HCT116 (cell line): ENCODE results near the gene BTNL9. TPM values are rescaled to one million over a fixed set of nuclear protein-coding genes. Genes with fewer than 3 reads are reported as not detected.

ENCODE experiments used
- ATAC-seq: fragments of 200-7000 bp; cut with Tn5 transposase; 2 replicates; pipeline ENCODE4 v1.9.1; 2020; ENCODE audit warnings: mild to moderate bottlenecking, moderate library complexity
- BruUV-seq: library from RNA; stranded (reverse); fragments of 400-500 nt; replicated peaks from 2 replicates; lab custom pipeline; 2021; lab: Mats Ljungman, UMichigan
- CTCF ChIA-PET: fragments of 300-600 bp; sonication (Branson Sonifier 250); formaldehyde crosslinking; loops from one replicate; lab custom pipeline; 2021; ENCODE audit warnings: antibody characterized with exemption; lab: Charles Lee
- POLR2A ChIA-PET: fragments of 300-600, 350-600 bp; sonication (Branson Sonifier 250); formaldehyde crosslinking; loops from one replicate; lab custom pipeline; 2021; ENCODE audit warnings: antibody characterized with exemption; lab: Charles Lee
- RAD21 ChIA-PET, 2 experiments: fragments of 300-600 bp; sonication (Branson Sonifier 250); formaldehyde crosslinking; loops; one replicate each; lab custom pipeline; 2023; ENCODE audit warnings: low total read pairs in 2 of 2; ENCODE audit not compliant: uncharacterized antibody in 2 of 2, unreplicated experiment in 2 of 2, low non-redundant PET in 1 of 2; lab: Charles Lee
- DNase-seq: peaks from one replicate; pipeline ENCODE4 v3.0.0-alpha.2; 2010; ENCODE audit warnings: low read depth, low spot score
- H2AFZ ChIP-seq: fragments of 200-600 bp; shearing (Covaris generic), sonication (generic); 2 replicates; pipeline ENCODE4 v1.6.1; 2017; ENCODE audit warnings: low read depth, mixed run types, mixed read lengths, antibody characterized with exemption, low read length; ENCODE audit not compliant: poor library complexity, severe bottlenecking
- H3K27ac ChIP-seq: 2 replicates; pipeline ENCODE4 v1.5.1; 2012; ENCODE audit warnings: low read depth, low read length
- H3K27me3 ChIP-seq: fragments of 200-600 bp; sonication (generic); 2 replicates; pipeline ENCODE4 v1.6.1; 2016; ENCODE audit warnings: mixed run types, low read length, mixed read lengths; ENCODE audit not compliant: insufficient read depth
- H3K36me3 ChIP-seq, 2 experiments: fragments of 200-500 bp in 1 of 2; fragments of 200-600 bp in 1 of 2; sonication (Bioruptor generic) in 1 of 2; sonication (generic) in 1 of 2; 2 replicates each; pipeline versions ENCODE4 v1.5.1 to v1.6.1; 2014 to 2016; ENCODE audit warnings: low read length in 2 of 2, inconsistent platforms in 1 of 2, mixed read lengths in 1 of 2, mixed run types in 1 of 2; ENCODE audit not compliant: insufficient read depth in 2 of 2, control insufficient read depth in 1 of 2
- H3K4me1 ChIP-seq, 2 experiments: fragments of 200-600 bp in 1 of 2; sonication (generic) in 1 of 2; 2 replicates each; pipeline versions ENCODE4 v1.5.1 to v1.6.1; 2012 to 2017; ENCODE audit warnings: low read length in 2 of 2, inconsistent platforms in 1 of 2, mild to moderate bottlenecking in 1 of 2, mixed read lengths in 1 of 2, mixed run types in 1 of 2, moderate library complexity in 1 of 2; ENCODE audit not compliant: insufficient read depth in 2 of 2, control insufficient read depth in 1 of 2
- H3K4me2 ChIP-seq: fragments of 200-600 bp; sonication (generic); 2 replicates; pipeline ENCODE4 v1.6.1; 2017; ENCODE audit warnings: mixed run types, low read length, mixed read lengths
- H3K4me3 ChIP-seq, 2 experiments: fragments of 200-600 bp in 1 of 2; sonication (generic) in 1 of 2; replicated peaks in 1 of 2; 2 replicates each; pipeline ENCODE4 v1.5.1; 2011 to 2016; ENCODE audit warnings: low read length in 2 of 2, control low read depth in 1 of 2, low read depth in 1 of 2, mild to moderate bottlenecking in 1 of 2, mixed read lengths in 1 of 2, mixed run types in 1 of 2
- H3K79me2 ChIP-seq: fragments of 200-600 bp; sonication (generic); 2 replicates; pipeline ENCODE4 v1.6.1; 2017; ENCODE audit warnings: mild to moderate bottlenecking, mixed run types, low read length, moderate library complexity, mixed read lengths; ENCODE audit not compliant: insufficient read depth
- H3K9ac ChIP-seq: fragments of 200-600 bp; sonication (generic); 2 replicates; pipeline ENCODE4 v1.6.1; 2016; ENCODE audit warnings: low read length, mixed read lengths
- H3K9me2 ChIP-seq: fragments of 200-600 bp; sonication (generic), shearing (Covaris generic); 2 replicates; pipeline ENCODE4 v1.6.1; 2017; ENCODE audit warnings: mixed run types, mild to moderate bottlenecking, moderate library complexity; ENCODE audit not compliant: insufficient read depth
- H3K9me3 ChIP-seq, 2 experiments: fragments of 200-500 bp in 1 of 2; fragments of 200-600 bp in 1 of 2; sonication (Bioruptor generic) in 1 of 2; sonication (generic) in 1 of 2; 2 replicates each; pipeline ENCODE4 v1.6.1; 2014 to 2017; ENCODE audit warnings: low read length in 2 of 2, mixed read lengths in 2 of 2, inconsistent platforms in 1 of 2, low read depth in 1 of 2, mild to moderate bottlenecking in 1 of 2, mixed run types in 1 of 2, moderate library complexity in 1 of 2; ENCODE audit not compliant: control insufficient read depth in 1 of 2, insufficient read depth in 1 of 2
- H4K20me1 ChIP-seq: fragments of 200-600 bp; sonication (generic), shearing (Covaris generic); 2 replicates; pipeline ENCODE4 v1.6.1; 2017; ENCODE audit warnings: mixed run types, mild to moderate bottlenecking, moderate library complexity; ENCODE audit not compliant: insufficient read depth
- CEBPB ChIP-seq: IDR thresholded peaks from 2 replicates; pipeline ENCODE4 v1.6.1; 2012; ENCODE audit warnings: low read depth
- CTCF ChIP-seq, 3 experiments: fragments of 200-600 bp in 1 of 3; sonication (generic) in 1 of 3; IDR thresholded peaks in 2 of 3; conservative IDR thresholded peaks in 1 of 3; 2 replicates each; pipeline ENCODE4 v1.5.1; 2012 to 2017; ENCODE audit warnings: low read depth in 2 of 3, low read length in 2 of 3, antibody characterized with exemption in 1 of 3, borderline replicate concordance in 1 of 3, control low read depth in 1 of 3, mild to moderate bottlenecking in 1 of 3, mixed read lengths in 1 of 3, mixed run types in 1 of 3, moderate library complexity in 1 of 3; ENCODE audit not compliant: insufficient read depth in 1 of 3
- EGR1 ChIP-seq: IDR thresholded peaks from 2 replicates; pipeline ENCODE4 v1.6.1; 2012; ENCODE audit warnings: low read depth
- EZH2 ChIP-seq: fragments of 200-600 bp; sonication (generic); IDR thresholded peaks from 2 replicates; pipeline ENCODE4 v1.6.1; 2017; ENCODE audit warnings: antibody characterized with exemption, mixed run types
- EZH2phosphoT487 ChIP-seq: fragments of 200-600 bp; IDR thresholded peaks from 2 replicates; pipeline ENCODE4 v1.6.1; 2018; ENCODE audit warnings: antibody characterized with exemption, borderline replicate concordance
- POLR2A ChIP-seq: IDR thresholded peaks from 2 replicates; pipeline ENCODE4 v1.7.0; 2011; ENCODE audit warnings: borderline replicate concordance; ENCODE audit not compliant: insufficient read depth, insufficient read length; ENCODE audit errors: extremely low read depth
- POLR2AphosphoS5 ChIP-seq: IDR thresholded peaks from 2 replicates; pipeline ENCODE4 v1.6.1; 2011; ENCODE audit warnings: mild to moderate bottlenecking, low read depth, low read length, moderate library complexity
- RAD21 ChIP-seq: IDR thresholded peaks from 2 replicates; pipeline ENCODE4 v1.6.1; 2012; ENCODE audit warnings: low read depth, mild to moderate bottlenecking
- SIN3A ChIP-seq: IDR thresholded peaks from 2 replicates; pipeline ENCODE4 v1.6.1; 2012; ENCODE audit warnings: low read depth
- SRF ChIP-seq: IDR thresholded peaks from 2 replicates; pipeline ENCODE4 v1.6.1; 2012; ENCODE audit warnings: low read depth
- TCF7L2 ChIP-seq: IDR thresholded peaks from 2 replicates; pipeline ENCODE4 v1.7.0; 2011; ENCODE audit warnings: borderline replicate concordance, inconsistent platforms; ENCODE audit not compliant: insufficient read depth, insufficient read length; ENCODE audit errors: extremely low read depth
- YY1 ChIP-seq: IDR thresholded peaks from 2 replicates; pipeline ENCODE4 v1.6.1; 2011; ENCODE audit warnings: low read length, low read depth, moderate library complexity, mild to moderate bottlenecking; ENCODE audit not compliant: insufficient replicate concordance; ENCODE audit errors: extremely low read depth
- ZFX ChIP-seq: fragments of 450-650 bp; IDR thresholded peaks from 2 replicates; pipeline ENCODE4 v1.6.1; 2017
- ZNF274 ChIP-seq: fragments of 200-500 bp; sonication (Bioruptor generic); IDR thresholded peaks from 2 replicates; pipeline ENCODE4 v1.6.1; 2014; ENCODE audit warnings: mild to moderate bottlenecking, low read depth, low read length, inconsistent platforms
- intact Hi-C: fragments of 100-400 bp; cut with micrococcal nuclease; formaldehyde crosslinking; loops from 2 replicates; pipeline ENCODE4 v1.10.0; 2022
- total RNA-seq: library from RNA; stranded (reverse); gene quantifications from one replicate; pipeline ENCODE4 v1.2.1, GENCODE V29; 2021; ENCODE audit not compliant: unreplicated experiment
- TF ChIP-seq, protein P1 (sequence below): IDR thresholded peaks from 2 replicates; pipeline ENCODE4 v1.6.1; 2011; ENCODE audit warnings: mild to moderate bottlenecking, low read length, moderate library complexity; ENCODE audit not compliant: insufficient replicate concordance; ENCODE audit errors: extremely low read depth

The BTNL9 gene
- total RNA-seq, 1 experiment from 2014 or later: 11.7 TPM

DNA sequence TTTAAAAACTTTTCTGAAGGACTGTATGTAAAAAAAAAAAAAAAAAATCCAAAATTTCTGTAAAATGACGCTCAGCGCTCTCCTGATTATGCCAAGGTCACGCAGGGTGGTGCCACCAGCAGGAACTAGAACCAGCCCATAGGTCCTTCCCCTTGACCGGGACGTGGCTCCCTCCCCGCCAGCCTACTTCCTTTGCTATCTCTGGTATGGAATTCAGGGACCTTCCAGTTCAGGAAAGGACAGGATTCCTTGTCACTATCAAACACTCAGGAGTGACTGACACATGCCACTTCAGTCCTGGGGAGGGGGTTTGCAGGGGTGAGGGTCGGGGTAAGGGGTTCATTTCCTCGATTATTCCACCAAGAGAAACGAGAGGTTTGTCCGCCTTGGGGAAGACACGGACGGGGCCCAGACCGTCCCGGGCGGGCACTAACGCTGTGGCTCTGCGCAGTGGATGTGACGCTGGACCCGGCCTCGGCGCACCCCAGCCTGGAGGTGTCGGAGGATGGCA is 18.8 kb downstream of the BTNL9 start (continued):
- TF ChIP-seq EZH2phosphoT487: no peak
- TF ChIP-seq ZFX: no peak
- TF ChIP-seq POLR2AphosphoS5: no peak

DNA sequence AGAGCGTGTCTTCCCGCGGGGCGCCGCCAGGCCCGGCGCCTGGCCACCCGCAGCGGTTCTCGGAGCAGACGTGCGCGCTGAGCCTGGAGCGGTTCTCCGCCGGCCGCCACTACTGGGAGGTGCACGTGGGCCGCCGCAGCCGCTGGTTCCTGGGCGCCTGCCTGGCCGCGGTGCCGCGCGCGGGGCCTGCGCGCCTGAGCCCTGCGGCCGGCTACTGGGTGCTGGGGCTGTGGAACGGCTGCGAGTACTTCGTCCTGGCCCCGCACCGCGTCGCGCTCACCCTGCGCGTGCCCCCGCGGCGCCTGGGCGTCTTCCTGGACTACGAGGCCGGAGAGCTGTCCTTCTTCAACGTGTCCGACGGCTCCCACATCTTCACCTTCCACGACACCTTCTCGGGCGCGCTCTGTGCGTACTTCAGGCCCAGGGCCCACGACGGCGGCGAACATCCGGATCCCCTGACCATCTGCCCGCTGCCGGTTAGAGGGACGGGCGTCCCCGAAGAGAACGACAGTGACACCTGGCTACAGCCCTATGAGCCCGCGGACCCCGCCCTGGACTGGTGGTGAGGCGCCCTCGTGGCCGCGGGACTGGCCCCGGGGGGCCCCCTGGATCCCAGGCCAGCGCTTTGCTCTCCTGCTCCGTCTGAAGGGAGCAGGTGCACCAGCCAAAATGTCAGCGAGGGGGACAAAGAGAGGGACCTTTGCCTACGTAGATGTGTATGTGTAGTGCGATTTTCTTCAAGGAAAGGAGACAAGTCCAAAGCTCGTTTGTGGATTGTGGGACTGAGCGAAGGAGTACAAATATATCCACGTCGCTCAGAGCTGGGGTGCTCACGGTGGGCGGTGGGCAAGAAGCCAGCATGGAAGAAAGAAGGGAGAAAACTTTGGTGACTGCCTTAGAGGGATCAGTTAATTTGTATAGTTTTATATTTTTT is 19.5 kb downstream of the BTNL9 start:
- ChIA-PET POLR2A (no interaction called here), RAD21 (no interaction called here), CTCF (no interaction called here)
- no peak overlapping the region for H3K9ac ChIP-seq
- no peaks in the 10 kb centered on the region for H3K36me3 ChIP-seq
- H3K27me3 ChIP-seq: no peaks in the 10 kb centered on the region
- TF ChIP-seq SRF: no peak
- TF ChIP-seq, protein P1, sequence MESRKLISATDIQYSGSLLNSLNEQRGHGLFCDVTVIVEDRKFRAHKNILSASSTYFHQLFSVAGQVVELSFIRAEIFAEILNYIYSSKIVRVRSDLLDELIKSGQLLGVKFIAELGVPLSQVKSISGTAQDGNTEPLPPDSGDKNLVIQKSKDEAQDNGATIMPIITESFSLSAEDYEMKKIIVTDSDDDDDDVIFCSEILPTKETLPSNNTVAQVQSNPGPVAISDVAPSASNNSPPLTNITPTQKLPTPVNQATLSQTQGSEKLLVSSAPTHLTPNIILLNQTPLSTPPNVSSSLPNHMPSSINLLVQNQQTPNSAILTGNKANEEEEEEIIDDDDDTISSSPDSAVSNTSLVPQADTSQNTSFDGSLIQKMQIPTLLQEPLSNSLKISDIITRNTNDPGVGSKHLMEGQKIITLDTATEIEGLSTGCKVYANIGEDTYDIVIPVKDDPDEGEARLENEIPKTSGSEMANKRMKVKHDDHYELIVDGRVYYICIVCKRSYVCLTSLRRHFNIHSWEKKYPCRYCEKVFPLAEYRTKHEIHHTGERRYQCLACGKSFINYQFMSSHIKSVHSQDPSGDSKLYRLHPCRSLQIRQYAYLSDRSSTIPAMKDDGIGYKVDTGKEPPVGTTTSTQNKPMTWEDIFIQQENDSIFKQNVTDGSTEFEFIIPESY: no peak
- no peak for TF ChIP-seq YY1
- no peak for TF ChIP-seq RAD21
- TF ChIP-seq SIN3A: no peak
- no peak for TF ChIP-seq ZFX
- TF ChIP-seq ZNF274: no peak
- TF ChIP-seq CEBPB: no peak
- TF ChIP-seq EZH2phosphoT487: no peak
- no peak for TF ChIP-seq POLR2A
- no peak for TF ChIP-seq EGR1
- TF ChIP-seq TCF7L2: no peak
- no peak for TF ChIP-seq EZH2
- no peak for TF ChIP-seq CTCF (IDR thresholded peaks at IDR 0.05 in 2 of 3, conservative IDR thresholded peaks at IDR 0.05 in 1 of 3; ENCODE audit: borderline replicate concordance in 1 of 3, insufficient read depth in 1 of 3, low read depth in 2 of 3, low read length in 2 of 3)
- no peaks in the 10 kb centered on the region for H3K79me2 ChIP-seq
- BruUV-seq: no TSS peak
- no peaks in the 10 kb centered on the region for H3K9me2 ChIP-seq
- ATAC-seq: no peak
- no peak overlapping the region for H2AFZ ChIP-seq
- DNase-seq: no peak
- H3K4me3 ChIP-seq: no peak overlapping the region
- H3K4me1 ChIP-seq: no peaks in the 10 kb centered on the region
- no peak overlapping the region for H3K27ac ChIP-seq
- H3K4me2 ChIP-seq: no peak overlapping the region
- no peaks in the 10 kb centered on the region for H3K9me3 ChIP-seq
- H4K20me1 ChIP-seq: no peaks in the 10 kb centered on the region
- intact Hi-C loops: no loop called here
